BE2C (cell line): ENCODE data around the gene CNTNAP5.

ENCODE experiments used
- DNase-seq: peaks from one replicate; pipeline ENCODE4 v3.0.0-alpha.2; 2020
- H3K27me3 ChIP-seq: fragments of 250-450 bp; sonication (Bioruptor Pico); 2 replicates; pipeline ENCODE4 v1.5.1; 2020; ENCODE audit warnings: mild to moderate bottlenecking
- H3K36me3 ChIP-seq: fragments of 250-450 bp; sonication (Bioruptor Pico); 2 replicates; pipeline ENCODE4 v1.5.1; 2020; ENCODE audit warnings: mild to moderate bottlenecking
- H3K4me1 ChIP-seq: fragments of 250-450 bp; sonication (Bioruptor Pico); 2 replicates; pipeline ENCODE4 v1.5.1; 2020
- H3K4me3 ChIP-seq: 2 replicates; pipeline ENCODE4 v1.5.1; 2011; ENCODE audit warnings: low read depth, low read length
- H3K9me3 ChIP-seq: fragments of 250-450 bp; sonication (Bioruptor Pico); 2 replicates; pipeline ENCODE4 v1.5.1; 2020
- TF ChIP-seq, protein P1 (sequence below): IDR thresholded peaks from 2 replicates; pipeline ENCODE4 v1.5.1; 2012; ENCODE audit warnings: mild to moderate bottlenecking, low read depth, low read length

Gene CNTNAP5

GRCh38 chr2:124633812-124634211, 608.7 kb downstream of the CNTNAP5 start:
- Histone ChIP-seq H3K4me3 (no peak overlapping the region), H3K36me3 (no peaks in the 10 kb centered on the region), H3K27me3 (no peaks in the 10 kb centered on the region), H3K4me1 (no peaks in the 10 kb centered on the region), H3K9me3 (no peaks in the 10 kb centered on the region)
- DNase-seq: no peak
- TF ChIP-seq, protein P1, sequence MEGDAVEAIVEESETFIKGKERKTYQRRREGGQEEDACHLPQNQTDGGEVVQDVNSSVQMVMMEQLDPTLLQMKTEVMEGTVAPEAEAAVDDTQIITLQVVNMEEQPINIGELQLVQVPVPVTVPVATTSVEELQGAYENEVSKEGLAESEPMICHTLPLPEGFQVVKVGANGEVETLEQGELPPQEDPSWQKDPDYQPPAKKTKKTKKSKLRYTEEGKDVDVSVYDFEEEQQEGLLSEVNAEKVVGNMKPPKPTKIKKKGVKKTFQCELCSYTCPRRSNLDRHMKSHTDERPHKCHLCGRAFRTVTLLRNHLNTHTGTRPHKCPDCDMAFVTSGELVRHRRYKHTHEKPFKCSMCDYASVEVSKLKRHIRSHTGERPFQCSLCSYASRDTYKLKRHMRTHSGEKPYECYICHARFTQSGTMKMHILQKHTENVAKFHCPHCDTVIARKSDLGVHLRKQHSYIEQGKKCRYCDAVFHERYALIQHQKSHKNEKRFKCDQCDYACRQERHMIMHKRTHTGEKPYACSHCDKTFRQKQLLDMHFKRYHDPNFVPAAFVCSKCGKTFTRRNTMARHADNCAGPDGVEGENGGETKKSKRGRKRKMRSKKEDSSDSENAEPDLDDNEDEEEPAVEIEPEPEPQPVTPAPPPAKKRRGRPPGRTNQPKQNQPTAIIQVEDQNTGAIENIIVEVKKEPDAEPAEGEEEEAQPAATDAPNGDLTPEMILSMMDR: no peak

DNA sequence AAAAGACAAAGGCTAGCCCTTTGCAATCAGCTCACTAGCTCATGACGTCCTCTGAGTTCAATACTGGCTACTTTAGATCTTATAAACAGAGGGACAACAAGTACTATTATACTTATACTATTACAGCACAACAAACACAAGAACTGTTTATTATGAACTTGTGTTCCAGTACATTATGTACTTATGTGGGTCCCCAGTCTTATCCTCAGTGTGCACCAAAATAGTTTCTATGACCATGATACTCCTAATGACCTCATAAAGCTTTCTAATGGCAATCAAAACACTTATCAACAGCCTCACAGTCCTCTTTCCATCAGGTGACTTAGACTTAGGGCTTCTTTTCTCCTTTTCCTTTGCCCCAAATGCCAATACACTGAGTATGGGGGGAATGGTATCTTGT, 614.4 kb downstream of the CNTNAP5 start:
- H3K4me3 ChIP-seq: no peak overlapping the region
- no peaks in the 10 kb centered on the region for H3K4me1 ChIP-seq
- TF ChIP-seq, protein P1: no peak
- H3K27me3 ChIP-seq: no peaks in the 10 kb centered on the region
- H3K9me3 ChIP-seq: no peaks in the 10 kb centered on the region
- DNase-seq: no peak
- H3K36me3 ChIP-seq: no peaks in the 10 kb centered on the region

- no peak for DNase-seq
- Histone ChIP-seq H3K36me3 (no peaks in the 10 kb centered on the region), H3K27me3 (no peaks in the 10 kb centered on the region), H3K4me3 (no peak overlapping the region), H3K4me1 (no peaks in the 10 kb centered on the region), H3K9me3 (no peaks in the 10 kb centered on the region)
- TF ChIP-seq, protein P1: no peak
Observed at GRCh38 chr2:124640221-124640750, 615.2 kb downstream of the CNTNAP5 start.

- Histone ChIP-seq H3K27me3 (no peaks in the 10 kb centered on the region), H3K4me3 (no peak overlapping the region), H3K4me1 (no peaks in the 10 kb centered on the region), H3K9me3 (no peaks in the 10 kb centered on the region), H3K36me3 (no peaks in the 10 kb centered on the region)
- DNase-seq: no peak
- TF ChIP-seq, protein P1: no peak
Observed at GRCh38 chr2:124646166-124646815, 621.2 kb downstream of the CNTNAP5 start.

DNA sequence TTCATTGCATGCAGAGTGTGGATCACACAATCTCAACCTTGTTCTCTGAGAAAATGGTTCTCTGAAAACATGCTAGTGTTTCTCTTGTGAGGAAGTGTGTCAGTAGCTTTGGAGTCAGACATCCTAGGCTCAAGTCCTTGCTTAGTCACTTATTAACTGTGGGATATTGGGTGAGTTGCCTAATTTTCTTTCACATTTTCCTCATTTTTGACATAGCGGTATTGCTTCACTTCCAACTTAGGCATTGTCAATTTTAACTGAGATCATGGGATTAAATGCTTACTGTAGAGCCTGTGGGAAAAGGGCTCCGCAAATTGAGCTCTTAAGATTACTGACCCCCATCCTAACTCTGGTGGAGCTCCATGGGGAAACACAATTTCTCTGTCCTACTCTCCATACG, 622.2 kb downstream of the CNTNAP5 start:
- Histone ChIP-seq H3K9me3 (no peaks in the 10 kb centered on the region), H3K4me3 (no peak overlapping the region), H3K4me1 (no peaks in the 10 kb centered on the region), H3K36me3 (no peaks in the 10 kb centered on the region), H3K27me3 (no peaks in the 10 kb centered on the region)
- DNase-seq: no peak
- TF ChIP-seq, protein P1: no peak

GRCh38 chr2:124647663-124648062, 622.6 kb downstream of the CNTNAP5 start:
- H3K9me3 ChIP-seq: no peaks in the 10 kb centered on the region
- no peak overlapping the region for H3K4me3 ChIP-seq
- H3K36me3 ChIP-seq: no peaks in the 10 kb centered on the region
- H3K4me1 ChIP-seq: no peaks in the 10 kb centered on the region
- no peak for DNase-seq
- no peaks in the 10 kb centered on the region for H3K27me3 ChIP-seq
- TF ChIP-seq, protein P1: no peak
